Measurements from ENCODE around the gene DNAJB1. TPM values are rescaled to one million over a fixed set of nuclear protein-coding genes. Genes with fewer than 3 reads are reported as not detected.

DNAJB1 gene
- total and polyA plus RNA-seq, 8 donors = 22.4 to 63.0 (median 29.3) TPM

GRCh38 chr19:14477418-14478112 lies 40.6 kb downstream of the DNAJB1 start:
- intact Hi-C loops (cut with DNase I) = no loop called here
- no peaks in the 10 kb centered on the region for H3K9me3 ChIP-seq
- no peak overlapping the region for H3K27ac ChIP-seq
- DNase-seq = no peak
- no peak overlapping the region for H3K4me3 ChIP-seq
- no peak for TF ChIP-seq CTCF (IDR thresholded peaks at IDR 0.05)
- 75 to 79% methylated on average over 10 of the region's 10 CpGs for WGBS, 2 donors
- ATAC-seq = no peak
- peaks cover under 1 to 1% (median under 1%) of the 10 kb centered on the region in 3 donors for H3K4me1 ChIP-seq
- no peaks in the 10 kb centered on the region for H3K36me3 ChIP-seq
- no peaks in the 10 kb centered on the region for H3K27me3 ChIP-seq
- no peak for FAIRE-seq

DNA sequence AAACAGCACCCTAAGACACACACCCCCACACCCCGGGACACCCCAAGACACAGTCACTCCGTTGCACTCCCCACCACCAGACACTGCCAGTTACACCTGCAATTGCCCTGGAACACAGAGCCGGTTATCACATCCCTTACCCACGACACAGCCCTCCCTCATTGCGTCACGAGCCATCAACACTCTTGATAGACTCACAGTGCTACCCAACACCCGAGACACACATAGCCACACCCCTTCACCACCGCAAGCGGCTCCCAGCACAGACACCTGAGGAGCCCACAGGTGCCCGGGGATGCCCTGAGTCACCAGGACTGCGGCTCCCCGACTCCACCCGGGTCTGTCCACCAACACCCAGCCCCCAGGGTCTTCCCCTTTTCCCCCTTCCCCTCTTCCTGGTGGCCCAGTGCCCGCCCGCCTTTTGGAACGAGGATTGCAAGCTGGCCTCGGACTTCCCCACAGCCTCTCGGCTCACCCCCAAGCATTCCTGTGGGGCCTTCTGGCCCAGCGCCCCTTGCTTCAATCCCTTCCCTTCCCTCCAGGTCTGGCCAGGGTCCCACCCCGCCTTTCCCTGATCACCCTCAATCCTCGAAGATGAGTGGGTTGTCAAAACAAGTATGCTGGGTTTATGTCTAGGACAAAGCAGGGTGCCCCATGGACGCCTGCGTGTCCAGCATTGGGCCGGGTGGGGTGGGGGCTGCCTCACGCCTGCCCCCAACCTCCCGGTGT lies 41.4 kb downstream of the DNAJB1 start:
- intact Hi-C loops (cut with DNase I) = no loop called here
- Histone ChIP-seq H3K4me3 (no peak overlapping the region), H3K27ac (no peak overlapping the region), H3K27me3 (no peaks in the 10 kb centered on the region), H3K9me3 (no peaks in the 10 kb centered on the region), H3K36me3 (no peaks in the 10 kb centered on the region), H3K4me1 (peaks cover 4 to 5% (median 5%) of the 10 kb centered on the region in 3 donors)
- FAIRE-seq = no peak
- WGBS, 2 donors = 54 to 65% methylated on average over 26 of the region's 26 CpGs
- peak in 1 of 4 donors; percentile 5 for ATAC-seq
- peak in 1 of 6 donors; percentile 56 for DNase-seq
- TF ChIP-seq CTCF (IDR thresholded peaks at IDR 0.05) = no peak

DNA sequence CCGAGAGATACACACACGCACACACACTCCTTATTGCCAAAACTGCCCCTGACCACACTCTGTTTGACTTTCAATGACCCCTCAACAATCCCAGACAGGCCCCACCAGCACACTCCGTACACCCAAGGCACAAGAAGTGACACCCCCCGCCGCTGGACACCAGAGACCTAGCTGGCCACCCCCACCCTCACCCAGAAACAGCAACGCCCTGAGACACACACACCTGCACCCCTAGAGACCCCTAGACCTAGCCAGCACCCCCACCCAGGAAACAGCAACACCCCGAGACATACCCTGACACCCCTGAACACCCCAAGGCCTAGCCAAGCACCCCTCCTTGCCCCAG lies 41.9 kb downstream of the DNAJB1 start:
- no peak overlapping the region for H3K27ac ChIP-seq

GRCh38 chr19:14475251-14476073 lies 42.7 kb downstream of the DNAJB1 start, which contains the start of gene PTGER1:
TSS of gene PTGER1 (minus strand) at chr19:14475354. CDS start at chr19:14474320, 1,034 bp downstream.
- TF ChIP-seq CTCF (IDR thresholded peaks at IDR 0.05) = no peak
- peak in 3 of 4 donors; percentile 22 to 33 (median 23) for ATAC-seq
- peak in 1 of 6 donors; percentile 61 for DNase-seq
- 10 to 13% methylated on average over 29 to 33 of the region's 33 CpGs for WGBS, 2 donors
- no peaks in the 10 kb centered on the region for H3K36me3 ChIP-seq
- intact Hi-C loops (cut with DNase I) = no loop called here
- no peak within 1 kb of the TSS for H3K27ac ChIP-seq
- H3K4me1 ChIP-seq = peaks cover 4 to 5% (median 5%) of the 10 kb centered on the region in 3 donors
- H3K9me3 ChIP-seq = no peaks in the 10 kb centered on the region
- no peaks in the 10 kb centered on the region for H3K27me3 ChIP-seq
- H3K4me3 ChIP-seq = peak within 1 kb of the TSS in 1 of 4 donors; percentile 26
- no peak for FAIRE-seq

More for the DNA sequence above, 41.9 kb downstream of the DNAJB1 start:
- Histone ChIP-seq H3K9me3 (no peaks in the 10 kb centered on the region), H3K4me3 (no peak overlapping the region), H3K36me3 (no peaks in the 10 kb centered on the region), H3K4me1 (peaks cover 4 to 5% (median 5%) of the 10 kb centered on the region in 3 donors), H3K27me3 (no peaks in the 10 kb centered on the region)
- DNase-seq (no peak), ATAC-seq (no peak), FAIRE-seq (no peak)
- WGBS, 2 donors = 66 to 76% methylated on average over 7 of the region's 7 CpGs
- intact Hi-C loops (cut with DNase I) = no loop called here
- TF ChIP-seq CTCF (IDR thresholded peaks at IDR 0.05) = no peak
